Ishikawa (cell line): ENCODE data around the gene OSBPL1A.

Source experiments
- CEBPB ChIP-seq: IDR thresholded peaks from 2 replicates; pipeline ENCODE4 v1.6.1; 2012
- CREB1 ChIP-seq: IDR thresholded peaks from 2 replicates; pipeline ENCODE4 v1.6.1; 2012; ENCODE audit warnings: low read depth
- EGR1 ChIP-seq: IDR thresholded peaks from 2 replicates; pipeline ENCODE4 v1.6.1; 2012
- EP300 ChIP-seq: IDR thresholded peaks from 2 replicates; pipeline ENCODE4 v1.6.1; 2012; ENCODE audit warnings: borderline replicate concordance
- FOXM1 ChIP-seq: IDR thresholded peaks from 2 replicates; pipeline ENCODE4 v1.6.1; 2012; ENCODE audit warnings: low read depth, borderline replicate concordance
- NFIC ChIP-seq: IDR thresholded peaks from 2 replicates; pipeline ENCODE4 v1.6.1; 2012
- RAD21 ChIP-seq: IDR thresholded peaks from 2 replicates; pipeline ENCODE4 v1.6.1; 2012; ENCODE audit warnings: low read depth
- TAF1 ChIP-seq: IDR thresholded peaks from 2 replicates; pipeline ENCODE4 v1.6.1; 2012; ENCODE audit warnings: low read depth, mild to moderate bottlenecking
- TCF12 ChIP-seq: IDR thresholded peaks from 2 replicates; pipeline ENCODE4 v1.6.1; 2012; ENCODE audit warnings: low read depth
- TEAD4 ChIP-seq: IDR thresholded peaks from 2 replicates; pipeline ENCODE4 v1.6.1; 2012
- YY1 ChIP-seq: IDR thresholded peaks from 2 replicates; pipeline ENCODE4 v1.6.1; 2012; ENCODE audit warnings: low read depth
- ZBTB7A ChIP-seq: IDR thresholded peaks from 2 replicates; pipeline ENCODE4 v1.6.1; 2012; ENCODE audit warnings: low read depth
- TF ChIP-seq, protein P1 (sequence below): IDR thresholded peaks from 2 replicates; pipeline ENCODE4 v1.6.1; 2012
- TF ChIP-seq, protein P2 (sequence below): IDR thresholded peaks from 2 replicates; pipeline ENCODE4 v1.6.1; 2012; ENCODE audit warnings: low read depth, mild to moderate bottlenecking
- TF ChIP-seq, protein P3 (sequence below): IDR thresholded peaks from 2 replicates; pipeline ENCODE4 v1.6.1; 2012

OSBPL1A gene

DNA sequence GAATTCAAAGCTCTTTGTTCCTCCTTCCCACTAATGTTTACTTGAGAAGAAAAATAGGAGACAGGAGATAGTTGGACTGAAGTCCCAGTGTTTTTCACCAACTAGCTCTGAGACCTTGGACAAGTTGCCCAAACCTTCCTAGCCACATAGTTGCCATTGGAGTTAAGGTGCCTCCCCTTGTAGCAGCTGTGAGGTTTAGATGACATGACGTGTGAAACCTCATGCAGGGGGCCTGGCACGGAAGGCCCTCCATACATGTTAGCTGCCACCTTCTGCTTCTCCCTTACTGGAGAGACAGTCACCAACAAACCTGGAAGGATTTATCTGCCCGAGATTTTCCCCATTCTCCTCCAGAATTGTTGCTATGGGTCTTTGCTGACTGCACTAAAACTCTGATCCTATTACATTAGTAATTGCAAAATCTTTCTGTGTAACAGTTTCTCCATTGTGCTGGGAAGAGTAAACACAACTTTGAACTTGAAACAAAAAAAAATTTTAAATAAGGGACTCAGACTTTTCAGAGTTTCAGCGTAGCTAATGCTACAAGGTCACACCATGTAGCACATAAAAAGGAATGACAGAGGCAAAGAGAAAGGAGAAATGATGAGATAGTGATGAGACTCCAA, 282.6 kb downstream of the OSBPL1A start:
- TF ChIP-seq TEAD4 (no peak), TCF12 (no peak), RAD21 (no peak), EGR1 (no peak), YY1 (no peak)
- TF ChIP-seq, protein P1, sequence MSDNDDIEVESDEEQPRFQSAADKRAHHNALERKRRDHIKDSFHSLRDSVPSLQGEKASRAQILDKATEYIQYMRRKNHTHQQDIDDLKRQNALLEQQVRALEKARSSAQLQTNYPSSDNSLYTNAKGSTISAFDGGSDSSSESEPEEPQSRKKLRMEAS, result no peak

DNA sequence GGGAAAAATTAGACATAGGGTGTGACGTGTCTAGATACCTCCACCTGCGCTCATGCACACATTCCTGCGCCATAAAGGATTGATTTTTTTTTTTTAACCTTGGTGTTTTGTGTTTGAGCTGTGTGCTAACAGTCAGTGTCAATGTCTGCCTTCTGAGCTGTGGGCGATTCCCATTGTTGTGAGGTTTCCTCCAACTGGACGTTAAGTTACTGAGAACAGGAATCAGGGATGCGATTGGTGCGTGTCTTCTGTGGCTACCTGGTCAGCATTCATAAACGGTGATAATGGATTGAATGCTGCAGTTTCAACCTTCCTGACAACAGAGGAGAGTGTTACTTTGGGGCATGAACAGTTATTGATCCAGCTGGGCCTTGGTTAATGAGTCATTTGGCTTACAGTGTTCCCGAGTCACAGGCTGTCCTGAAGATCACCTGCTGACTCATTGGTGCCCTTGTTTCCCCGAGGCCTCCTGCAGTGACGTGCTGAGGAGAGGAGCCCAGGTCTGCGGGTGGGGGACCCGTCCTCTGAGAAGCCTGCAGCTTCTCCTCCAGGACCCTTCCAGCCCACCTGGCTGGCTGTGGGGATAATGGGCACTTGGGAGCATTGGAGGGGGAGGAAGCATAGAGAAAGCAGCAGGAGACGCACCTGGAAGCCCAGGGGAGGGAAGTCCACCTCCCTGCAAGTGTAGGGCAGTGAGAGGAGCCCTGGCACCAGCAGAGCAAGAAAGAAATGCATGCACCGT, 284.6 kb downstream of the OSBPL1A start:
- TF ChIP-seq ZBTB7A (no peak), YY1 (no peak), RAD21 (no peak), EGR1 (no peak)
- TF ChIP-seq, protein P2, sequence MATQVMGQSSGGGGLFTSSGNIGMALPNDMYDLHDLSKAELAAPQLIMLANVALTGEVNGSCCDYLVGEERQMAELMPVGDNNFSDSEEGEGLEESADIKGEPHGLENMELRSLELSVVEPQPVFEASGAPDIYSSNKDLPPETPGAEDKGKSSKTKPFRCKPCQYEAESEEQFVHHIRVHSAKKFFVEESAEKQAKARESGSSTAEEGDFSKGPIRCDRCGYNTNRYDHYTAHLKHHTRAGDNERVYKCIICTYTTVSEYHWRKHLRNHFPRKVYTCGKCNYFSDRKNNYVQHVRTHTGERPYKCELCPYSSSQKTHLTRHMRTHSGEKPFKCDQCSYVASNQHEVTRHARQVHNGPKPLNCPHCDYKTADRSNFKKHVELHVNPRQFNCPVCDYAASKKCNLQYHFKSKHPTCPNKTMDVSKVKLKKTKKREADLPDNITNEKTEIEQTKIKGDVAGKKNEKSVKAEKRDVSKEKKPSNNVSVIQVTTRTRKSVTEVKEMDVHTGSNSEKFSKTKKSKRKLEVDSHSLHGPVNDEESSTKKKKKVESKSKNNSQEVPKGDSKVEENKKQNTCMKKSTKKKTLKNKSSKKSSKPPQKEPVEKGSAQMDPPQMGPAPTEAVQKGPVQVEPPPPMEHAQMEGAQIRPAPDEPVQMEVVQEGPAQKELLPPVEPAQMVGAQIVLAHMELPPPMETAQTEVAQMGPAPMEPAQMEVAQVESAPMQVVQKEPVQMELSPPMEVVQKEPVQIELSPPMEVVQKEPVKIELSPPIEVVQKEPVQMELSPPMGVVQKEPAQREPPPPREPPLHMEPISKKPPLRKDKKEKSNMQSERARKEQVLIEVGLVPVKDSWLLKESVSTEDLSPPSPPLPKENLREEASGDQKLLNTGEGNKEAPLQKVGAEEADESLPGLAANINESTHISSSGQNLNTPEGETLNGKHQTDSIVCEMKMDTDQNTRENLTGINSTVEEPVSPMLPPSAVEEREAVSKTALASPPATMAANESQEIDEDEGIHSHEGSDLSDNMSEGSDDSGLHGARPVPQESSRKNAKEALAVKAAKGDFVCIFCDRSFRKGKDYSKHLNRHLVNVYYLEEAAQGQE, result no peak

DNA sequence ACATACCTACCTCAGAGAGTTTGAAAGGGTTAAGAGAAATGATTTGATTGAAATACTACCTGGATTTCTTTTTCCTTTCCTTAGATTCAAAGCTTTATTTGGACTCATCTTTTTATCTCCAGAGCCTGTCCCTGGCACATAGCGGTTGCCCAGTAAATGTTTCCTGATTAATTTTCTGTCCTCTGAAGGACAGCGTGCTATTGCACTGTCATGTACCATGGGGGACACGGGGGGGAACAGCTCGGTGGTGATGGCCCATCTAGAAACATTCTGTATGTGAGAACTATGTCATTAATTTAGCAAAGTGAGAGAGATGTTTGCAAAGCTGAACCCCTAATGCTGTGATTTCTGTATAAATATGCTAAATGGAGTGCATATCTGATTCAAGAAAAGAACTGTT, 285.2 kb downstream of the OSBPL1A start:
- no peak for TF ChIP-seq YY1
- TF ChIP-seq NFIC, result no peak
- no peak for TF ChIP-seq CEBPB
- TF ChIP-seq TEAD4, result no peak
- TF ChIP-seq FOXM1, result no peak
- no peak for TF ChIP-seq TCF12
- TF ChIP-seq TAF1, result no peak
- TF ChIP-seq EGR1, result no peak
- TF ChIP-seq ZBTB7A, result no peak
- TF ChIP-seq, protein P3, sequence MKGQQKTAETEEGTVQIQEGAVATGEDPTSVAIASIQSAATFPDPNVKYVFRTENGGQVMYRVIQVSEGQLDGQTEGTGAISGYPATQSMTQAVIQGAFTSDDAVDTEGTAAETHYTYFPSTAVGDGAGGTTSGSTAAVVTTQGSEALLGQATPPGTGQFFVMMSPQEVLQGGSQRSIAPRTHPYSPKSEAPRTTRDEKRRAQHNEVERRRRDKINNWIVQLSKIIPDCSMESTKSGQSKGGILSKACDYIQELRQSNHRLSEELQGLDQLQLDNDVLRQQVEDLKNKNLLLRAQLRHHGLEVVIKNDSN, result no peak
- TF ChIP-seq, protein P1, result no peak
- no peak for TF ChIP-seq RAD21
- TF ChIP-seq EP300, result no peak
- TF ChIP-seq, protein P2, result no peak
- no peak for TF ChIP-seq CREB1
